ENCODE results near the gene ERG28.

GRCh38 chr14:75654127-75654732, 6.4 kb downstream of the ERG28 start:
- TF ChIP-seq CTCF (conservative IDR thresholded peaks at IDR 0.05) (peak; percentile 99), ZFX (IDR thresholded peaks at IDR 0.05) (no peak)

Measured in C4-2B (cell line).